ENCODE data around the gene CUL9.

CUL9 gene

GRCh38 chr6:43229803-43230620, 48.0 kb downstream of the CUL9 start:
- DNase-seq (ENCODE audit: low read depth): no peak

GRCh38 chr6:43231053-43231452, 49.1 kb downstream of the CUL9 start:
- no peak for DNase-seq (ENCODE audit: low read depth)

- DNase-seq (ENCODE audit: low read depth): no peak
Observed at GRCh38 chr6:43231735-43232450, 49.9 kb downstream of the CUL9 start.

GRCh38 chr6:43235841-43236240, 53.8 kb downstream of the CUL9 start:
- DNase-seq (ENCODE audit: low read depth): no peak

GRCh38 chr6:43239054-43239453, 57.1 kb downstream of the CUL9 start:
- no peak for DNase-seq (ENCODE audit: low read depth)

- DNase-seq (ENCODE audit: low read depth): no peak
Observed at GRCh38 chr6:43240950-43241349, 59.0 kb downstream of the CUL9 start.

- DNase-seq (ENCODE audit: low read depth): no peak
Observed at GRCh38 chr6:43241446-43241845, 59.5 kb downstream of the CUL9 start.

- DNase-seq (ENCODE audit: low read depth): no peak
Observed at GRCh38 chr6:43242908-43243663, 61.1 kb downstream of the CUL9 start, which contains the start of gene TTBK1. Gene TTBK1, plus strand, starts transcription at chr6:43243481. Its CDS starts 3,180 bp downstream, at chr6:43246661.

- DNase-seq (ENCODE audit: low read depth): no peak
Observed at GRCh38 chr6:43243664-43244321, 61.8 kb downstream of the CUL9 start.

GRCh38 chr6:43246301-43247113, 64.5 kb downstream of the CUL9 start:
- DNase-seq (ENCODE audit: low read depth): no peak

- DNase-seq (ENCODE audit: low read depth): no peak
Observed at GRCh38 chr6:43247114-43247999, 65.4 kb downstream of the CUL9 start.

- DNase-seq (ENCODE audit: low read depth): no peak
Observed at GRCh38 chr6:43248101-43248500, 66.1 kb downstream of the CUL9 start.

GRCh38 chr6:43248791-43249190, 66.8 kb downstream of the CUL9 start:
- no peak for DNase-seq (ENCODE audit: low read depth)

- DNase-seq (ENCODE audit: low read depth): no peak
Observed at GRCh38 chr6:43250992-43251373, 69.0 kb downstream of the CUL9 start.

- DNase-seq (ENCODE audit: low read depth): no peak
Observed at GRCh38 chr6:43253401-43253800, 71.4 kb downstream of the CUL9 start.

GRCh38 chr6:43254138-43254817, 72.3 kb downstream of the CUL9 start:
- no peak for DNase-seq (ENCODE audit: low read depth)

- no peak for DNase-seq (ENCODE audit: low read depth)
Observed at GRCh38 chr6:43254846-43255245, 72.8 kb downstream of the CUL9 start.

GRCh38 chr6:43255408-43256054, 73.5 kb downstream of the CUL9 start:
- DNase-seq (ENCODE audit: low read depth): no peak

Data from stromal cell of bone marrow (primary cell).